Measurements from ENCODE around the gene EML1. TPM values are rescaled to one million over a fixed set of nuclear protein-coding genes. Genes with fewer than 3 reads are reported as not detected.

Gene EML1
- polyA plus RNA-seq, 1 donor from 2014 or later: 21.7 TPM

DNA sequence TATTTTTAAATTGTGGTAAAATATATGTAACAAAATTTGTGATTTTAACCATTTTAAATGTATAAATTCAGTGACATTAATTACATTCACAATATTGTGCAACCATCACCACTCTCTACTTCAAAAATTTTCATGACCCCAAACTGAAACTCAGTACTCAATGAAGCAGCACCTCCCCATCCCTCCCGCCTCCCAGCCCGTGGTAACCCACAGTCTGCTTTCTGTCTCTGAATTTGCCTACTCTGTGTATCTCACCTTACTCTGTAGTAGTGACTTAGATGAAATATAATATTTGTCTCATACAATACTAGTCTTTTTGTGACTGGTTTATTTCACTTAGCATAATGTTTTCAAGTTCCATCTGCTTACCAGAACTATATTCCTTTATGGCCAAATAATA lies 36.2 kb downstream of the EML1 start:
- no peak overlapping the region for H3K9ac ChIP-seq (ENCODE audit: low read length)
- H3K36me3 ChIP-seq (ENCODE audit: insufficient read depth, low read length): no peaks in the 10 kb centered on the region
- no peak overlapping the region for H3K27ac ChIP-seq (ENCODE audit: low read length)
- H2AFZ ChIP-seq (ENCODE audit: low read depth, low read length): no peak overlapping the region
- H3F3A ChIP-seq (ENCODE audit: insufficient read depth, low read length, poor library complexity, severe bottlenecking): no peaks in the 10 kb centered on the region
- H3K4me3 ChIP-seq (ENCODE audit: low read length): no peak overlapping the region
- H3K4me2 ChIP-seq (ENCODE audit: low read length): no peak overlapping the region
- no peaks in the 10 kb centered on the region for H3K9me2 ChIP-seq (ENCODE audit: insufficient read depth, low read length)
- no peak for TF ChIP-seq SMC3 (conservative IDR thresholded peaks at IDR 0.05; ENCODE audit: poor library complexity)
- no peaks in the 10 kb centered on the region for H3K27me3 ChIP-seq (ENCODE audit: insufficient read depth, low read depth, low read length)
- H3K9me3 ChIP-seq (ENCODE audit: low read length): no peaks in the 10 kb centered on the region
- no peaks in the 10 kb centered on the region for H4K20me1 ChIP-seq (ENCODE audit: insufficient read depth)
- H3K79me2 ChIP-seq (replicated peaks; ENCODE audit: insufficient read depth, low read length): peaks cover 11% of the 10 kb centered on the region

DNA sequence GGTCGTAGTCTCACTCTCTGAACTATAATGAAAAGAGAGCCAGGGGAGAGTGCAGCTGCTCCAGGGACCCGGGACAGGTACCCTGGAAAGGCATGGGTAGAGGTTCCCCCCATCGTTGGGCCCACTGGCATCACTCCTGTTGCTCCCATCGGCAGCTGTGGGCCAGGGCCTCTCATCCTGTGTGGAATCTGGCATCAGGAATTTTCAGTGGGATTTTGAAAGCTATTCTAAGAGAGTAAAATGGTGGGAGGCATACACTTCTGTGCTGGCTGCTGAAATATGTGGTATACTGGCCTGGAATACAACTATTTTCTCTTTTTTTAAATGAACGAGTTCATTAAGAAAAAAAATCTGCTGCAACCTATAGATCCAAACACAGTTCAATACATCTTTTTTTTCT lies 38.1 kb downstream of the EML1 start:
- Histone ChIP-seq H3K36me3 (ENCODE audit: insufficient read depth, low read length) (no peaks in the 10 kb centered on the region), H3F3A (ENCODE audit: insufficient read depth, low read length, poor library complexity, severe bottlenecking) (no peaks in the 10 kb centered on the region), H3K9ac (ENCODE audit: low read length) (no peak overlapping the region), H3K27ac (ENCODE audit: low read length) (no peak overlapping the region), H3K79me2 (replicated peaks; ENCODE audit: insufficient read depth, low read length) (peaks cover 21% of the 10 kb centered on the region), H2AFZ (ENCODE audit: low read depth, low read length) (no peak overlapping the region), H3K4me3 (ENCODE audit: low read length) (no peak overlapping the region), H3K4me2 (ENCODE audit: low read length) (no peak overlapping the region), H3K9me2 (ENCODE audit: insufficient read depth, low read length) (no peaks in the 10 kb centered on the region), H4K20me1 (ENCODE audit: insufficient read depth) (no peaks in the 10 kb centered on the region), H3K9me3 (ENCODE audit: low read length) (no peaks in the 10 kb centered on the region), H3K27me3 (ENCODE audit: insufficient read depth, low read depth, low read length) (no peaks in the 10 kb centered on the region)
- no peak for TF ChIP-seq EZH2 (IDR thresholded peaks at IDR 0.05; ENCODE audit: borderline replicate concordance, insufficient read depth, low read length, poor library complexity, severe bottlenecking)
- TF ChIP-seq RAD21 (conservative IDR thresholded peaks at IDR 0.05): no peak
- no peak for TF ChIP-seq MXI1 (conservative IDR thresholded peaks at IDR 0.05; ENCODE audit: poor library complexity, severe bottlenecking)
- TF ChIP-seq, protein P1, sequence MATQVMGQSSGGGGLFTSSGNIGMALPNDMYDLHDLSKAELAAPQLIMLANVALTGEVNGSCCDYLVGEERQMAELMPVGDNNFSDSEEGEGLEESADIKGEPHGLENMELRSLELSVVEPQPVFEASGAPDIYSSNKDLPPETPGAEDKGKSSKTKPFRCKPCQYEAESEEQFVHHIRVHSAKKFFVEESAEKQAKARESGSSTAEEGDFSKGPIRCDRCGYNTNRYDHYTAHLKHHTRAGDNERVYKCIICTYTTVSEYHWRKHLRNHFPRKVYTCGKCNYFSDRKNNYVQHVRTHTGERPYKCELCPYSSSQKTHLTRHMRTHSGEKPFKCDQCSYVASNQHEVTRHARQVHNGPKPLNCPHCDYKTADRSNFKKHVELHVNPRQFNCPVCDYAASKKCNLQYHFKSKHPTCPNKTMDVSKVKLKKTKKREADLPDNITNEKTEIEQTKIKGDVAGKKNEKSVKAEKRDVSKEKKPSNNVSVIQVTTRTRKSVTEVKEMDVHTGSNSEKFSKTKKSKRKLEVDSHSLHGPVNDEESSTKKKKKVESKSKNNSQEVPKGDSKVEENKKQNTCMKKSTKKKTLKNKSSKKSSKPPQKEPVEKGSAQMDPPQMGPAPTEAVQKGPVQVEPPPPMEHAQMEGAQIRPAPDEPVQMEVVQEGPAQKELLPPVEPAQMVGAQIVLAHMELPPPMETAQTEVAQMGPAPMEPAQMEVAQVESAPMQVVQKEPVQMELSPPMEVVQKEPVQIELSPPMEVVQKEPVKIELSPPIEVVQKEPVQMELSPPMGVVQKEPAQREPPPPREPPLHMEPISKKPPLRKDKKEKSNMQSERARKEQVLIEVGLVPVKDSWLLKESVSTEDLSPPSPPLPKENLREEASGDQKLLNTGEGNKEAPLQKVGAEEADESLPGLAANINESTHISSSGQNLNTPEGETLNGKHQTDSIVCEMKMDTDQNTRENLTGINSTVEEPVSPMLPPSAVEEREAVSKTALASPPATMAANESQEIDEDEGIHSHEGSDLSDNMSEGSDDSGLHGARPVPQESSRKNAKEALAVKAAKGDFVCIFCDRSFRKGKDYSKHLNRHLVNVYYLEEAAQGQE (IDR thresholded peaks at IDR 0.05; ENCODE audit: borderline replicate concordance): no peak
- TF ChIP-seq EP300 (conservative IDR thresholded peaks at IDR 0.05; ENCODE audit: poor library complexity, severe bottlenecking): no peak
- TF ChIP-seq, protein P2, sequence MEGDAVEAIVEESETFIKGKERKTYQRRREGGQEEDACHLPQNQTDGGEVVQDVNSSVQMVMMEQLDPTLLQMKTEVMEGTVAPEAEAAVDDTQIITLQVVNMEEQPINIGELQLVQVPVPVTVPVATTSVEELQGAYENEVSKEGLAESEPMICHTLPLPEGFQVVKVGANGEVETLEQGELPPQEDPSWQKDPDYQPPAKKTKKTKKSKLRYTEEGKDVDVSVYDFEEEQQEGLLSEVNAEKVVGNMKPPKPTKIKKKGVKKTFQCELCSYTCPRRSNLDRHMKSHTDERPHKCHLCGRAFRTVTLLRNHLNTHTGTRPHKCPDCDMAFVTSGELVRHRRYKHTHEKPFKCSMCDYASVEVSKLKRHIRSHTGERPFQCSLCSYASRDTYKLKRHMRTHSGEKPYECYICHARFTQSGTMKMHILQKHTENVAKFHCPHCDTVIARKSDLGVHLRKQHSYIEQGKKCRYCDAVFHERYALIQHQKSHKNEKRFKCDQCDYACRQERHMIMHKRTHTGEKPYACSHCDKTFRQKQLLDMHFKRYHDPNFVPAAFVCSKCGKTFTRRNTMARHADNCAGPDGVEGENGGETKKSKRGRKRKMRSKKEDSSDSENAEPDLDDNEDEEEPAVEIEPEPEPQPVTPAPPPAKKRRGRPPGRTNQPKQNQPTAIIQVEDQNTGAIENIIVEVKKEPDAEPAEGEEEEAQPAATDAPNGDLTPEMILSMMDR (IDR thresholded peaks at IDR 0.05; ENCODE audit: poor library complexity, severe bottlenecking): no peak

DNA sequence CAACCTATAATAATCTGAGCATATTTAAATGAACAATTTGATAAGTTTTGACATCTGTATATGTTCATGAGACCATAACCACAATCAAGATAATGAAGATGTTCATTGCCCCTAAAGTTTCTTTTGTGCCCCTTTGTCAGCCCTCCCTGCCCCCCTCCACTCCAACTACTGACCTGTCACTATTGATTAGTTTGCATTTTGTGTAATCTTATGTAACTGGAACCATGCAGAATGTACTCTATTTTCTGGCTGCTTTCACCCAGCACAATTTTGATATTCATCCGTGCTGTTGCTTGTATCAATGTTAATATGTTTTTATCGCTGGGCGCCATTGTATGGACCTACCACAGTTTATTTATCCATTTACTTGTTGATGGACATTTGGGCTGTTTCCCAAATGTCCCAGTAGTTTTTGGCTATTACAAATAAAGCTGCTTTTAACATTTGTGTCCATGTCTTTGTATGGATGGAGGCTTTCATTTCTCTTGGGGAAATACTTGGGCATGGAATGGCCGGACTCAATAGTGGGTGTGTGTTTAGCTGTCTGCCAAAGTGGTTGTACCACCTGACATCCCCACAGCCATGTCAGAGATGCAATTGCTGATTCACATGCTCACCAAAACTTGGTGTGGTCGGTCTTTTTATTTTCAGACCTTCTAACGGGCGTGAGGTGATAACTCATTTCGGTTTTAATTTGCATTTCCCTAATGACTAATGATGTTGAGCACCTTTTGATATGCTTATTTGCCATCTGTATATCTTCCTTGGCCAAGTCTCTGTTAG lies 38.9 kb downstream of the EML1 start:
- Histone ChIP-seq H3K27ac (ENCODE audit: low read length) (no peak overlapping the region), H3K36me3 (ENCODE audit: insufficient read depth, low read length) (no peaks in the 10 kb centered on the region), H2AFZ (ENCODE audit: low read depth, low read length) (no peak overlapping the region), H3K4me2 (ENCODE audit: low read length) (no peak overlapping the region), H3F3A (ENCODE audit: insufficient read depth, low read length, poor library complexity, severe bottlenecking) (no peaks in the 10 kb centered on the region), H4K20me1 (ENCODE audit: insufficient read depth) (no peaks in the 10 kb centered on the region), H3K9ac (ENCODE audit: low read length) (no peak overlapping the region), H3K27me3 (ENCODE audit: insufficient read depth, low read depth, low read length) (no peaks in the 10 kb centered on the region), H3K79me2 (replicated peaks; ENCODE audit: insufficient read depth, low read length) (peaks cover 25% of the 10 kb centered on the region), H3K4me3 (ENCODE audit: low read length) (no peak overlapping the region), H3K9me2 (ENCODE audit: insufficient read depth, low read length) (no peaks in the 10 kb centered on the region), H3K9me3 (ENCODE audit: low read length) (no peaks in the 10 kb centered on the region)
- no peak for TF ChIP-seq SMC3 (conservative IDR thresholded peaks at IDR 0.05; ENCODE audit: poor library complexity)
- TF ChIP-seq, protein P2 (IDR thresholded peaks at IDR 0.05; ENCODE audit: poor library complexity, severe bottlenecking): no peak
- no peak for TF ChIP-seq TAF1 (IDR thresholded peaks at IDR 0.05; ENCODE audit: low read depth)
- no peak for TF ChIP-seq MXI1 (conservative IDR thresholded peaks at IDR 0.05; ENCODE audit: poor library complexity, severe bottlenecking)
- TF ChIP-seq, protein P1 (IDR thresholded peaks at IDR 0.05; ENCODE audit: borderline replicate concordance): no peak
- no peak for TF ChIP-seq POLR2AphosphoS5 (IDR thresholded peaks at IDR 0.05)
- TF ChIP-seq EZH2 (IDR thresholded peaks at IDR 0.05; ENCODE audit: borderline replicate concordance, insufficient read depth, low read length, poor library complexity, severe bottlenecking): no peak

Data from neural cell (in vitro differentiated cells).